Daoy (cell line): ENCODE data around the gene ZIC1. TPM values are rescaled to one million over a fixed set of nuclear protein-coding genes. Genes with fewer than 3 reads are reported as not detected.

Experiments used
- DNase-seq: peaks from one replicate; pipeline ENCODE4 v3.0.0-alpha.2; 2015; ENCODE audit warnings: low read depth
- total RNA-seq: library from RNA; depleted of rRNA; stranded (reverse); fragments of >200 nt; shearing (Covaris generic); gene quantifications from 2 replicates; pipeline ENCODE4 v1.2.3, GENCODE V29; 2014; rRNA removed

ZIC1 gene
- 10.3 and 19.5 TPM in 2 replicates for total RNA-seq

DNA sequence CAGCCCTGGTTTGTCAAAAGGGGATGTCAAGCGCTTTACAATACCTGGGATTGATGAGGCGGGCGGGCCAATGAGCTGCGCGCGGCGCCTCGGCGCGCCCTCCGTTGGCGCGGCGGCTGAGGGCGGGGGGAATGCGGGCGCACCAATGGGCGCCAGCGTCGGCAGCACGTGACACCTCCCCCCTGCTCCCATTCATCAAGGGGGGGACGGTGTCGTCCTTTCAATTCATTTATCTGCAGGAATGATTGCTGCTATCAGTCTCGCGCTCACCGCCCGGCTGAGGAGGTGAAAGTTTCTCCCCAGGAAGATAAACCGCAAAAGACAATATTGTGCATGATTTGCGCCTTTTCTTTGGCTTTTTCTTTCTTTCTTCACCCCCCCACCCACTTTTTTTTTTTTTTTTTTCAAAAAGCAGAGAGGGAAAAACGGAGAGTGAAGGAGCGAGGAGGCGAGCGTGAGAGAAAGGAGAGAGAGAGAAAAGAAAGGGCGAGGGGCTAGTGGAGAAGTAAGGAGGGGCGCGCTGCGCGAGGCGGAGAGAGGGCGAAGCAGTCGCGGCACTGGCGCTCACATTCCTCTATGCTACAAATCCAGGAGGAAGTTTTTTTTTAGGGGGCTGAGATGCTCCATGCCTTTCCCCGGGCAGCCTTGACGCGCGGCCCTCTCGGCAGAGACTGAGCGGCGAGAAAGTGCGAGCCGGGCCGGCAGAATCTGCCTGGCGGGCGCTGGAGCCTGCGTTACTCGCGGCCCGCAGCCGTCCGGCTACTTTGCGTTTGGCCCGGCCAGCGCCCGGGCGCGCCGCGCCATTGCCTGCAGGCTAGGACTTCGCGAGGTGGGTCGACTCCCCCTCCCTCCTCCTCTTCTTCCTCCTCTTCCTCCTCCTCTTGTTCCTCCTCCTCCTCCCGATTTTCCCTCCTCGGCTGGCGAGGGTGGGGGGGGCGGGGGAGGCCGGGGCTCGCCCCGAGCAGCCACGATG, at the start of gene ZIC1:
Gene ZIC1, plus strand, starts transcription at position 223 of the 973 bp plus-strand sequence. Its CDS starts 748 bp downstream, at position 971.
- peak; percentile 86 for DNase-seq

GRCh38 chr3:147360051-147360439, 49.1 kb upstream of the ZIC1 start:
- DNase-seq, result no peak

GRCh38 chr3:147360646-147361453, 48.3 kb upstream of the ZIC1 start:
- no peak for DNase-seq

DNA sequence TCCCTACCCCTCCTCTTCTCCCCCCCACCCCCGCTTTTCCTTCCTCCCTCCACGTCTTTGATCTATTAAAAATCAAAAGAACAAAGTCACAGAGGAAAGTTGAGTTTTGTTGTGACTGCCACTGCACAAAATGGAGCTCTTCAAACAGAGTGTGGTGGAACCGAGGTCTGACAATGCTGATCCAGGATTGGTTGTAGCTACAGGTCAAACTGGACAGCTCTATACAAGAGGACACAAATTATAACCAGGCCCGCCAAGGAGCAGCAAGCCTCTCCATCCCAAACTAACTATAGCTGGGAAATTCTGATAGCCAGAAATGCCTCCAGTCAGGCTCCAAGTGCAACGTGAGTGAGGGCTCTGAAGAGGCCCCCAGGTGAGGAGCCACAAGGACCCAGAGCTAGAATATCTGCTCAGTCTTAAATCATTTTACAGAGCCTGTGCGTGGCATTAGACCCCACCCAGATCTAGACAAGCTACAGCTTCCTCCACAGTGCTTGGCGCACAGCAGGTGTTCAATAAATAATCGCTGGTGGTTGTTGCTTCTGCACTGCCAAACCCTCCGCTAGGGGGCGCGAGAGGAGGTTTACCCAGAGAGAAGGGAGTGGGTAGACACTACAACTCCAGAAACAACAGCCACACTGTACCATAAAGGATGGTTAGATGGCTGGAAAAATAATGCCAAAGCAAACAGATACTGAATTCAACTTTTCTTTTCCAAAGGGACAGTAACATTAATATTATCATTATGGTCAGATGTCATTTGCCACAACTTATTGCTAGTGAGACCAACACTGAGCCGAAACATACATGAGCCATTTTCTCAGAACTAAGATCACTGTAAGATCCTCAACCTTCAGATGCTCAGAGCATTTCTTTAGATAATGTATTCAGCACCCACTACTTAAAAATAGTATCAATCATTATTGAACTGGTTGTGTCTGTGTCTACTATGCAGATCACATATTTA, 47.4 kb upstream of the ZIC1 start:
- DNase-seq, result peak; percentile 57

GRCh38 chr3:147364771-147365170, 44.4 kb upstream of the ZIC1 start:
- no peak for DNase-seq

DNA sequence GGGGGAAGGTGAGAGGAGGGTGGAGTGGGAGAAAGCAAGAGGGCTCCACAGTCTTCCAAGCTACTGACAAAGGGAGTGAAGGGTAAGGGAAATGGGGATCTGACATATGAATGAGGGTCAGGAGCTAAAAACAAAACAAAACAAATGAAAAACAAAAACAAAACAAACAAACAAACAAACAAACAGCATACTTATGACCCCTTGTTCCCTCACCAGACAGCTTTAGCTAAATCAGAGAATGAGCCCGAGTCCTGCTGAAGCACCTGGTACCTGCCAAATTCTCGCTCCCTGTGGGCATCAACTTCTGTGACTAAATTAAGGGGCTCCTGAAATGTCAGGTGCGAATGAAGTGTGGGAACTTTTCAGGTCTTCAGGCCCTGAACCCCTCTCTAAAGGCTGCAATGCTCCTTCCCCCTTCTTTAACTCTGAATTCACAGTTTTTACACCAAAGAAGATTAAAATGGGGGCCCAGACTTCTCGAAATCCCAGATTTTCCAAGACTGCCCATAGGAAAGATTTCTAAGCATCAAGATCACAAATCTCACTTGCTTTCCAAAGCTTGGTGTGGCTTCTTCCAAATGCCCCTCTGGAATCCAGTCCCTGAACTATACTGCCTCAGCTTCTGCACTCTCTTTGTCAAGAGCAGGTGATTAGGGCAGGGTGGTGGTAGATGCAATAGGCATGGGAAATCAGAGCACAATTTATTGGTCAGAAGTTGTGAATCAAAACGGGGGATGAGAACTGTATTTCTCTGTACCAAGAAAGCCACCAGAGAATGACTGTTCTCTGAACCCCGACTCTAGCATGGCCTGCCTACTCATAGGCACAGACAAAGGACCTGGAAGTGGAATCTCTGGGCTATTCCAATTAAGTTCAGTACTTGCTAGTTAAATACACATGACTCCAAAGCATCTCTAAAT, 43.7 kb upstream of the ZIC1 start:
- DNase-seq, result no peak

GRCh38 chr3:147367676-147368075, 41.5 kb upstream of the ZIC1 start:
- no peak for DNase-seq

DNA sequence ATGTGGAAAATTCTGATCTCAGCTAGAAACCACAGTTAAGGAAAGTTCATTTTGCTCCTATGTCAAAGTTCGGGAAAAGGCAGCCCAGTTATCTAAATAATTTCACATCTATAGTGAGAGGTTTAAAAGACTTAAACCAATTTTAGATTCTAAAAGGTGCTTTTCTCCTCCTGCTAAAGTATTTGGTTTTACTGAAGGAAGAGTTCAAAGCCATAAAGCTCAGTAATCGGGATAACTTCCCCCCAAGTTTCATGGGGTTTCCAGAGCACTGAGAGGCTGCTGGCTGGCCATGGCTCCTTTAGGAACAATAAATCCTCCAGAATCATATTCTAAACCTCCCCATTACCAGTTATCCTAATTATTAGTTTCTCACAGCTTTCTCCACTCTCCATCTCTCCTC, 41.0 kb upstream of the ZIC1 start:
- DNase-seq, result no peak

GRCh38 chr3:147368561-147369221, 40.5 kb upstream of the ZIC1 start:
- no peak for DNase-seq

GRCh38 chr3:147369231-147369630, 39.9 kb upstream of the ZIC1 start:
- peak; percentile 46 for DNase-seq

DNA sequence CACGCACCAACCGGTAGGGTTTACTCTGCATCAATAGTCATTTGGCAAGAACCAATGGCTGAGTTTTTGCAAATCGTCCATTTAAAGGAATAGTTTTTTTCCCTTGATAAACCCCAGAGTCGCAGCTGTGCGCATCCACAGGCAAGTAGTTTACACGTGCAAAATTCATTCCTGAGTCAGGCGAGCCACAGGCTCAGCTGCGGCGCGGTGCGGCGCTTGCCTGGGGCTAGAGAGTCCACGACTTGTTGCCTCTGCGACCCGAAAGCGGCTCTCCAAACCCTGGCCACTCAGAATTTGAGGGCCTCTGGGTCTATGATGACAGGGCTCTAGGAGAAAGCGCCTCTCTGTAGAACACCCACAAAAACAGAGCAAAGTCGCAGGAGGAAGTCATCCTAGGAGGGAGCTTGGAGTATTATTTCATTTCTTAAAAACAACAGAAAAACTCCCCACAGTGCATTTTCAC, 39.5 kb upstream of the ZIC1 start:
- DNase-seq, result peak; percentile 54

DNA sequence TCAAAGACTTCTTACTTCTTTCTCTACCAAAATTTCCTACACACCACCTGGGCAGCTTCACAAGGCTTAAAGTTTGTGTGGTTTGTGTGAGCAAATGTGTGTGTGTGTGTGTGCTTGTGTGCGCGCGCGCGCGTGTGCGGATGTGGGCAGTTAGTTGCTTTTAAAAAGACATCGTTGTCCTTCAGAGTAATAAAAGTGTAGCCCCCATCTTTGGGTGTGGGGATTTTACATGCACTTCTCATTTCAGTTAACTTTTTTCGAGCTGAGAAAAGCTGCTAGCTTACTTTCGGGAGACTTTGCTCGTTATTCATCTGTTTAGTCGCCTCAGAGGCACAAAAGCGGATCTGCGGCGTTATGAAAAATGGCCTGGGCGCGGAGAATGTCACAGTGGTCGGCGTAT, 38.8 kb upstream of the ZIC1 start:
- peak; percentile 31 for DNase-seq

- no peak for DNase-seq
These were observed 38.0 kb upstream of the ZIC1 start for GRCh38 chr3:147371140-147371539.

DNA sequence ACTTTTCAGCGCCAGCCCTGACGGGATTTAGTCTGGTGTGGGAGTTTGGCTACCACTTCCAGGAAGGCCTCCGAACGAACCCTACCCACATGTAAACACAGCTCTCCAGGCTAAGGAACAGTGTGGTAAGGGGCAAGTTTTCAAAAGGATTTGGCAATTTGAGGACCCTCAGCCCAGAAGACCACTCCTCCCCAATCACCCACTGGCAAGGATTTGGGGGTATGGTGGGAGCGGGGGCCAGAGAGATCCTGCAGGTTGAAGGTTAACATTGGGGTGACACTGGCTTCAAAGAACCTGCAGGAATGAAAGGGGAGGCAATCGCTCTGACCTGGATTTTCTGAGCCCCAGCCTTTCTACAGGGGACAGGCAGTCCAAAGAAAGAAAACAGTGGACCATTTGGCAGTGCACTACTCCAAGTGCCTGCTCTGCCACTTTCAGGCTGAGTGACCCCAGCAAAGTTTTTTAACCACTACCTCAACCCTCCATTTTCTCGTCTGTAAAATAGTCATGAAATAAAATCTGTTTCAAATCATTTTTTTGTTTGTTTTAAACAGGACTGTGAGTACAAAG, 37.3 kb upstream of the ZIC1 start:
- DNase-seq, result no peak

DNA sequence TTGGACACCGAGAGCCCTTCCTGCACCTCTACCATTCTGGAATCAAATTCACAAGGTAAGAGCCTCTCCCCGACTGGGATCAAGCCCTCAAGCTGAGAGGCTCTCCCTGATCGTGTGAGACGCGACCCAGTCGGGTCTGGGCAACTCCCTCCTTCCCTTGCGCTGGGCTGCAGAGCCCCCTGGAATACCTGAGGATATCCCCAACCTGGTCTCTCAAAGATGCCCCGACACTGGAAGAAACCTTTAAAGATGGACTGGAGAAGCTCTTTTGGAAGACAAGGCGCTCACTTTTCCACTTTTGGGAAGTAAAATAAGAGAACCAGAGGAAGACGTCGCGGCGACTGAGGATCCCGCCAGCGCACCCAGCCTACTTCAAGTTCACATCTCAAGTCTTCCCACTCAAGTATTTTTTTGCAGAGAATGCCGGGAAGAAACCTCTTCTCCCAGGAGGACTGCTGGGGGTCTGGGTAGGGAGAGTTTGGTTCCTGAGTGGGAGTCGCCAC, 36.6 kb upstream of the ZIC1 start:
- no peak for DNase-seq

DNA sequence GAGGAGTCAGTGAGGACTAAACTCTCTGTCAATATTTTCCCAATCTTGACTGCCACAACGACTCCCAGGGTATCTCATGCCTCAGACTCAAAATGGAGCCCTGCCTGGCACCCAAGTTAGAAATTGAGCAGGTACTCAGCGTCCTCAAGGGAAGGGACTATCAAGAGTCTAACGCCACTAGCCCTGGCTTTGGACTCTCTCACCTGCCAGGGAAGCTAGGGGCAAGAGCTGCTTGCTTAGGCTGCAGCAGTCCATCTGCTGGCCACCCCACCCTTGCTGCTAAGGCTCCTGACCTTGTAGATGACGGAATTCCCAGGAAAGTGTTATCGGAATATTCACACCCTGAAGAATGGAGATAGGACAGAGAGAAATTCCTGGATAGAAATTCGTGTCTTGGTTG, 35.9 kb upstream of the ZIC1 start:
- no peak for DNase-seq

GRCh38 chr3:147377412-147378367, 31.5 kb upstream of the ZIC1 start:
- DNase-seq, result no peak

- no peak for DNase-seq
These were observed 29.5 kb upstream of the ZIC1 start for GRCh38 chr3:147379651-147380050.
